ENCODE measurements around the gene CDK13. TPM values are rescaled to one million over a fixed set of nuclear protein-coding genes. Genes with fewer than 3 reads are reported as not detected.

The CDK13 gene
- 66.2 TPM for total RNA-seq (2013)
- polyA plus RNA-seq = 10 to 100 TPM in 2 of 3 donors, 1 to 10 TPM in 1; 8.8 to 25.7 (median 11.2) TPM
- 46.1 and 68.1 TPM in 2 replicates for polyA minus RNA-seq
- total RNA-seq = 69.1 to 151 (median 116) reads per million in 11 experiments

DNA sequence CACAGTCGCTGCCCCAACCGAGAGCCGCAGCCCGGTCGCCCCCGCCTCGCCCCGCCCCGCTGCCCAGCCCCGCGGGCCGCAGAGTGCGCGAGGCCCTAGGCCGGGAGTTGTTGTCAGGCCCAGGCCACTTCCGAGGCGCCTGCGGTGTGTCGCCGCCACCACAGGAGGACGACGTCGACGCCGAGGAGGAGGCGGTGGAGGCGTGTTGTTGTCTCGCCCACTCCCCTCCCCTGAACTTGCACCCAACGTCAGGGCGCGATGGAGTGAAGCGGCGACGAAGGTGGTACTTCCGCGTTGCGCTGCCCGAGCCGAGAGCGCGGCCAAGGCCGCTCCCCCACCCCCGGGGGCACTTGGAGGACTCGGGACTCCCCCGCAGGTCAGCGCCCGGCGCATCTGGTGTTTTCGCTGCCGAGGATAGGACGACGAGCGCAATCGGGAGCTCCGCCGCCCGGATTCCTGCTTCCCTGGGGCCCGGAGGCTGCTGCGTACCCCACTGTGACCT lies at the start of gene CDK13:
Gene CDK13, plus strand, starts transcription at position 286 of the 502 bp plus-strand sequence. CDS start 386 bp downstream, outside the sequence.
- Histone ChIP-seq H3K27me3 (ENCODE audit: control insufficient read depth in 2 of 2, insufficient read depth in 2 of 2, low read length in 2 of 2) (no peaks in the 10 kb centered on the region), H3K9me3 (replicated peaks in 1 of 2; ENCODE audit: control insufficient read depth in 1 of 2, insufficient read depth in 1 of 2, low read length in 2 of 2) (no peaks in the 10 kb centered on the region), H3K27ac (ENCODE audit: low read depth in 1 of 2, low read length in 2 of 2) (peak within 1 kb of the TSS; percentile 96), H3K79me2 (ENCODE audit: insufficient read depth, low read length) (peaks cover 49% of the 10 kb centered on the region), H3K4me2 (replicated peaks; ENCODE audit: extremely low read depth, low read length, poor library complexity, severe bottlenecking) (peak within 1 kb of the TSS; percentile 96), H3K36me3 (replicated peaks in 1 of 2; ENCODE audit: control insufficient read depth in 1 of 2, insufficient read depth in 2 of 2, low read length in 2 of 2) (no peaks in the 10 kb centered on the region), H3K4me3 (replicated peaks in 1 of 3; ENCODE audit: low read depth in 2 of 3, low read length in 3 of 3) (peak within 1 kb of the TSS; percentile 75 to 98 (median 95)), H2AFZ (ENCODE audit: insufficient read depth, low read depth, low read length, poor library complexity, severe bottlenecking) (peak within 1 kb of the TSS; percentile 81), H3K9ac (ENCODE audit: insufficient read depth, low read length, poor library complexity, severe bottlenecking) (peak within 1 kb of the TSS; percentile 98), H4K20me1 (ENCODE audit: insufficient read depth, low read length) (peaks cover 42% of the 10 kb centered on the region), H3K4me1 (ENCODE audit: control insufficient read depth in 1 of 2, insufficient read depth in 2 of 2, low read length in 2 of 2) (peaks cover 24 to 40% of the 10 kb centered on the region in 2 donors)
- peak within 1 kb of the TSS; percentile 95 to 99 for H3K4me3 Mint-ChIP-seq
- H3K9me3 Mint-ChIP-seq = no peaks in the 10 kb centered on the region
- intact Hi-C loops (cut with micrococcal nuclease) = loop anchor here (10.0 kb wide), 2 partner anchors 95 to 185 kb away; partner anchors contain the start of genes MPLKIP (in 2 of the 2) and SUGCT (in 2 of the 2)
- H3K36me3 Mint-ChIP-seq = peaks cover 0 to 2% of the 10 kb centered on the region in 2 donors
- H3K27ac Mint-ChIP-seq = peak within 1 kb of the TSS; percentile 98 to 100 (median 100)
- TF ChIP-seq, protein P1, sequence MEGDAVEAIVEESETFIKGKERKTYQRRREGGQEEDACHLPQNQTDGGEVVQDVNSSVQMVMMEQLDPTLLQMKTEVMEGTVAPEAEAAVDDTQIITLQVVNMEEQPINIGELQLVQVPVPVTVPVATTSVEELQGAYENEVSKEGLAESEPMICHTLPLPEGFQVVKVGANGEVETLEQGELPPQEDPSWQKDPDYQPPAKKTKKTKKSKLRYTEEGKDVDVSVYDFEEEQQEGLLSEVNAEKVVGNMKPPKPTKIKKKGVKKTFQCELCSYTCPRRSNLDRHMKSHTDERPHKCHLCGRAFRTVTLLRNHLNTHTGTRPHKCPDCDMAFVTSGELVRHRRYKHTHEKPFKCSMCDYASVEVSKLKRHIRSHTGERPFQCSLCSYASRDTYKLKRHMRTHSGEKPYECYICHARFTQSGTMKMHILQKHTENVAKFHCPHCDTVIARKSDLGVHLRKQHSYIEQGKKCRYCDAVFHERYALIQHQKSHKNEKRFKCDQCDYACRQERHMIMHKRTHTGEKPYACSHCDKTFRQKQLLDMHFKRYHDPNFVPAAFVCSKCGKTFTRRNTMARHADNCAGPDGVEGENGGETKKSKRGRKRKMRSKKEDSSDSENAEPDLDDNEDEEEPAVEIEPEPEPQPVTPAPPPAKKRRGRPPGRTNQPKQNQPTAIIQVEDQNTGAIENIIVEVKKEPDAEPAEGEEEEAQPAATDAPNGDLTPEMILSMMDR (IDR thresholded peaks at IDR 0.05) = no peak
- WGBS (ENCODE audit: insufficient coverage) = under 1% methylated on average over 59 of the region's 59 CpGs
- peaks cover 38% of the 10 kb centered on the region for H3K4me1 Mint-ChIP-seq
- peaks cover 0 to 1% (median 0%) of the 10 kb centered on the region in 3 donors for H3K27me3 Mint-ChIP-seq (ENCODE audit: low read depth in 3 of 3)
- DNase-seq = peak; percentile 70 to 87 (median 82)

DNA sequence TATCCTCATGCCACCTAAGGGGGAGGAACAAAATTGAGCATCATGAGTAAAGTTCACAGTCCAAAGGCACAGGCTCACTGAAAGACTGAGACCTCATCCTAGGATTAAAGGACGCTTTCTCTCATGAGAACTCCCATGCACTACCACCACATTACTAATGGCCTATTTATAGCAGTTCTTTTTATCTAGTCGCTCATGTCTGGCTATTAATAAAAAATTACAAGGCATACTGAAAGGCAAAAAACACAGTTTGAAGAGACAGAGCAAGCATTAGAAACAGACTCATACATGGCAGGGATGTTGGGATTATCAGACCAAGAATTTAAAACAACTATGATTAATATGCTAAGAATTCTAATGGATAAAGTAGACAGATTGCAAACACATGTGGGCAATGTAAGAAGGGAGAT lies 46.0 kb upstream of the CDK13 start:
- H3K9me3 ChIP-seq (replicated peaks in 1 of 2; ENCODE audit: control insufficient read depth in 1 of 2, insufficient read depth in 1 of 2, low read length in 2 of 2) = peaks cover 0 to 10% of the 10 kb centered on the region in 2 donors
- H3K27me3 ChIP-seq (ENCODE audit: control insufficient read depth in 2 of 2, insufficient read depth in 2 of 2, low read length in 2 of 2) = no peaks in the 10 kb centered on the region
- intact Hi-C loops (cut with micrococcal nuclease) = no loop called here
- H3K9ac ChIP-seq (ENCODE audit: insufficient read depth, low read length, poor library complexity, severe bottlenecking) = no peak overlapping the region
- WGBS (ENCODE audit: insufficient coverage) = 100% methylated on average over 1 of the region's 2 CpGs
- no peaks in the 10 kb centered on the region for H3K36me3 ChIP-seq (replicated peaks in 1 of 2; ENCODE audit: control insufficient read depth in 1 of 2, insufficient read depth in 2 of 2, low read length in 2 of 2)
- peaks cover 0 to 21% (median 12%) of the 10 kb centered on the region in 7 donors for H3K9me3 Mint-ChIP-seq
- DNase-seq = no peak
- no peaks in the 10 kb centered on the region for H3K79me2 ChIP-seq (ENCODE audit: insufficient read depth, low read length)
- H4K20me1 ChIP-seq (ENCODE audit: insufficient read depth, low read length) = no peaks in the 10 kb centered on the region
- no peak overlapping the region for H3K4me3 Mint-ChIP-seq
- H3K4me3 ChIP-seq (replicated peaks in 1 of 3; ENCODE audit: low read depth in 2 of 3, low read length in 3 of 3) = no peak overlapping the region
- H3K36me3 Mint-ChIP-seq = no peaks in the 10 kb centered on the region
- TF ChIP-seq, protein P1 (IDR thresholded peaks at IDR 0.05) = no peak
- H3K27ac ChIP-seq (ENCODE audit: low read depth in 1 of 2, low read length in 2 of 2) = no peak overlapping the region
- H3K4me1 ChIP-seq (ENCODE audit: control insufficient read depth in 1 of 2, insufficient read depth in 2 of 2, low read length in 2 of 2) = no peaks in the 10 kb centered on the region
- H3K4me2 ChIP-seq (replicated peaks; ENCODE audit: extremely low read depth, low read length, poor library complexity, severe bottlenecking) = no peak overlapping the region
- no peak overlapping the region for H3K27ac Mint-ChIP-seq
- peaks cover 1 to 3% (median 1%) of the 10 kb centered on the region in 3 donors for H3K27me3 Mint-ChIP-seq (ENCODE audit: low read depth in 3 of 3)
- H2AFZ ChIP-seq (ENCODE audit: insufficient read depth, low read depth, low read length, poor library complexity, severe bottlenecking) = no peak overlapping the region
- H3K4me1 Mint-ChIP-seq = no peaks in the 10 kb centered on the region
